ENCODE measurements around the gene DNASE1L3.
"Not testable (repeated sequence)": the region's sequence is repeated elsewhere in the genome, so short reads cannot be mapped to it uniquely, and the experiment has no call there.

Gene DNASE1L3

DNA sequence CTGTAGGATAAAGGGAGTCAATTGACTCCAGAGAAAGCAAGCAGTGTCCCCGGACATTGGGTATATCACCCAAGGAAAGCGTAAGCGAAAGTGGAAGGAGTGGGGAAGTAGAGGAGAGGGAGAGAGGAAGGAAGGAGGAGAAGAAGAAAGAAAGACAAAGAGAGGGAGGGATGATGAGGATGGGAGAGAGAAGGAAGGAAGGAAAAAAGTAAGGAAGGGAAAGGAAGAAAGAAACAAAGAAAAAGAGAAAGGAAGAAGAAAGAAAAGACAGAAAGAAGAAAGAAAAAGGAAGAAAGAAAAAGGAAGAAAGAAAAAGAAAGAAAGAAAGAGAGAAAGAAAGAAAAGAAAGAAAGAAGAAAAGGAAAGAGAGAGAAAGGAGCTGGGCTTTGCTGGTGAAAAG is 839 bp downstream of the DNASE1L3 start:
- no peaks in the 10 kb centered on the region for H3K4me1 ChIP-seq (ENCODE audit: insufficient read depth, low read length)
- no peak overlapping the region for H3K27ac ChIP-seq (ENCODE audit: low read depth, low read length)
- H3K9ac ChIP-seq (ENCODE audit: low read depth, low read length) = no peak overlapping the region
- H3K27me3 ChIP-seq (ENCODE audit: insufficient read depth, low read length) = no peaks in the 10 kb centered on the region
- H3K9me3 ChIP-seq (ENCODE audit: insufficient read depth, low read depth, low read length) = no peaks in the 10 kb centered on the region
- WGBS = 76% methylated on average over 3 of the region's 3 CpGs
- no peaks in the 10 kb centered on the region for H3K36me3 ChIP-seq (ENCODE audit: insufficient read depth, low read length)
- H3K4me3 ChIP-seq (ENCODE audit: low read length) = no peak overlapping the region

DNA sequence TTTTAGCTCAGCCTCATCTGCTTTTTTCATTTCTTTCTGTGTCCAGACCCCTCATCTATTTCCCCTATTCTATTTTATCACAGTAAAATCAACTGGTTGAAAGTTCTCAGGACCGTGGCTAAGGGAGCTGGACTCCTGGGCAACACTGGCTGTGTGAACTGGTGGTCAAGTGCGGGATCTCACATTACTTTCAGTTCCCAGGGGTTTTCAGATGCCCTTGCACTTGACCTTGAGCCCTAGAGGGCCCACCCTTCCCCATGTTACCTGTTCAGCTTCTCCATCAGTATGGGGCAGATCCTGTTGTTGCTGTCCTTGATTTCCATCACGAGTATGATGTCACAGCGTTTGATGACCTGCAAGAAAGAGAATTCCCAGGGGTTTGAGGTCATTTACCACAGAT is 2.8 kb downstream of the DNASE1L3 start:
- Histone ChIP-seq H3K27ac (ENCODE audit: low read depth, low read length) (no peak overlapping the region), H3K27me3 (ENCODE audit: insufficient read depth, low read length) (no peaks in the 10 kb centered on the region), H3K4me3 (ENCODE audit: low read length) (no peak overlapping the region), H3K36me3 (ENCODE audit: insufficient read depth, low read length) (no peaks in the 10 kb centered on the region), H3K9me3 (ENCODE audit: insufficient read depth, low read depth, low read length) (no peaks in the 10 kb centered on the region), H3K4me1 (ENCODE audit: insufficient read depth, low read length) (no peaks in the 10 kb centered on the region), H3K9ac (ENCODE audit: low read depth, low read length) (no peak overlapping the region)
- WGBS = 95% methylated on average over 4 of the region's 4 CpGs

DNA sequence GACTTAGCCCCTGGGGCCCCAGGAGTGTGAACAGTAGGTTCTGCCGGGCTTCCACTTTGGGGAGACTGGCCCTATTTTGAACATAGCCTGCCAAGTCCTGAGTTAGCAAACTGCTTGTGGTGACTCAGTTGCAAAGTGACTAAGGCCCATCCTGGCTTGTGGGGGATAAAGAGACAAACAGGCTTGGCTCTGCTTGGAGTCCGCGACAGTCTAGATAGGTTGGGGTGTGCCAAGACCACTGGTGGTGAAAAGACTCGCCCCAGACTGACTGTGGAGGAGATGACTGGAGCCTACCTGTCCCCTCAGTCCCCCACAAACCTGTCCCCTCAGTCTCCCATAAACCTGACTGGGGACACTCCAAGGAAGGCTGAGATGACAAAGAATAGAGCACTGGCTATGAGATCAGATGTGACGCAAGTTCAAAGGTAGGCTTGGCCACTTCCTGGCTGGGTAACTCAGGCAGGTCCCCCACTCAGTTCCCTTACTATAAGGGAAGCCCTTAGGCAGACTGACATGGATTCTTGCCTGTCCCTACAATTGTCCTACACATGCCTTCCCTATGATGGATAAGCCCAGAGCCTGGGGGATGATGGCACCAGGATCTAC is 4.3 kb downstream of the DNASE1L3 start:
- 88% methylated on average over 5 of the region's 5 CpGs for WGBS
- Histone ChIP-seq H3K27ac (ENCODE audit: low read depth, low read length) (no peak overlapping the region), H3K9ac (ENCODE audit: low read depth, low read length) (no peak overlapping the region), H3K36me3 (ENCODE audit: insufficient read depth, low read length) (no peaks in the 10 kb centered on the region), H3K4me1 (ENCODE audit: insufficient read depth, low read length) (no peaks in the 10 kb centered on the region), H3K4me3 (ENCODE audit: low read length) (no peak overlapping the region), H3K27me3 (ENCODE audit: insufficient read depth, low read length) (no peaks in the 10 kb centered on the region), H3K9me3 (ENCODE audit: insufficient read depth, low read depth, low read length) (no peaks in the 10 kb centered on the region)

DNA sequence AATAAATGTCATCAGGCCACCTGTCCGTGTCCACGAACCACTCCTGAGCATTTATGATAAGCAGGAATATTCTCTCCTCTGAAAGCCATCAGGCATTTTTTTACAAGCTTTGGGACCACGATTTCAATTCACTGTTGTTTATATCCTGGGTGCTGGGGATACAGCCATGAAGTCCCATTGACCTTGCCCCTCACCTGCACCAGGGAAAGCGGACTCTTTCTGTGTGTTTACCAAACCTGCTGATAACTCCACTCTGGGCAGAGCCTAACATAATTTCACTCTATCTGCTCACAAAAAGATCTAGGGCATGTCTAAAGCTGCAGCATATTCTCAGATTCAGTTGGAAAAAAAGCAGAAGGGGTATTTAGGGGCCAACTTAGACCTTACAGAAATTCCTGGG is 4.8 kb downstream of the DNASE1L3 start:
- H3K4me3 ChIP-seq (ENCODE audit: low read length) = no peak overlapping the region
- 91% methylated on average over 4 of the region's 4 CpGs for WGBS
- no peak overlapping the region for H3K27ac ChIP-seq (ENCODE audit: low read depth, low read length)

DNA sequence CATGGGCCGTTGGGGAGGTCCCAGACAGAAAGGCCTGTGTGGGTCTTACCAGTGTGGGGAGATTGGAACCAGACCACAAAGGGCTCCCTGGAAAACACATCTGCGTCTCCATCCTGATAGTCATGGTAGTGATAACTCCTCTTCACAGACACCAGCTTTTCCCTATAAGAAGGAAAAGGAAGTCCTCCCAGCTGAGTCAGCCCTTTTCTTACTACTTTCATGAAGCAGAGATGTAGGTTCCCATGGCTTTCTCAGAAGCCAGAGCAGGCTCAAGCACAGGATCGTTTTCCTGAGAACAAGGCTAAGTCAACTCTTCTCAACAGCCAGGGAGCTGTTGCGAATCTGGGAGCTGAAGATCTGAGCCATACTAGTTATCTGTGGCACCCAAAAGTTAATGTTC is 6.1 kb downstream of the DNASE1L3 start:
- 98% methylated on average over 4 of the region's 4 CpGs for WGBS
- Histone ChIP-seq H3K27ac (ENCODE audit: low read depth, low read length) (no peak overlapping the region), H3K9me3 (ENCODE audit: insufficient read depth, low read depth, low read length) (no peaks in the 10 kb centered on the region), H3K36me3 (ENCODE audit: insufficient read depth, low read length) (no peaks in the 10 kb centered on the region), H3K4me1 (ENCODE audit: insufficient read depth, low read length) (no peaks in the 10 kb centered on the region), H3K4me3 (ENCODE audit: low read length) (no peak overlapping the region), H3K27me3 (ENCODE audit: insufficient read depth, low read length) (no peaks in the 10 kb centered on the region), H3K9ac (ENCODE audit: low read depth, low read length) (no peak overlapping the region)

More for the DNA sequence above, 4.8 kb downstream of the DNASE1L3 start:
- H3K36me3 ChIP-seq (ENCODE audit: insufficient read depth, low read length) = no peaks in the 10 kb centered on the region
- H3K4me1 ChIP-seq (ENCODE audit: insufficient read depth, low read length) = no peaks in the 10 kb centered on the region
- H3K27me3 ChIP-seq (ENCODE audit: insufficient read depth, low read length) = no peaks in the 10 kb centered on the region
- no peak overlapping the region for H3K9ac ChIP-seq (ENCODE audit: low read depth, low read length)
- H3K9me3 ChIP-seq (ENCODE audit: insufficient read depth, low read depth, low read length) = no peaks in the 10 kb centered on the region

DNA sequence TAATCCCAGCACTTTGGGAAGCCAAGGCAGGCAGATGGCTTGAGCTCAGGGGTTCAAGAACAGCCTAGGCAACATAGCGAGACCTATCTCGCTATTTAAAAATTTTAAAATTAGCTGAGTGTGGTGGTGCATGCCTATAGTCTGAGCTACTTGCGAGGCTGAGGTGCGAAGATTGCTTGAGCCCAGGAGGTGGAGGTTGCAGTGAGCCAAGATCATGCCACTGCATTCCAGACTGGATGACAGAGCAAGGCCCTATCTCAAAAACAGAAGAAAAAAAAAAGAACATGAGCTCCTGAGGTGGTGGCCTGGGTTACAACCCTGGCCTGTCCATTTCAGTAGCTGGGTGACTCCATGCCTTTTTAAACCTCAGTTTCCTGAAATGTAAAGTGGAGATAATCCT is 7.2 kb downstream of the DNASE1L3 start:
- H3K9ac ChIP-seq (ENCODE audit: low read depth, low read length) = no peak overlapping the region
- H3K4me3 ChIP-seq (ENCODE audit: low read length) = no peak overlapping the region
- no peaks in the 10 kb centered on the region for H3K36me3 ChIP-seq (ENCODE audit: insufficient read depth, low read length)
- H3K4me1 ChIP-seq (ENCODE audit: insufficient read depth, low read length) = no peaks in the 10 kb centered on the region
- no peaks in the 10 kb centered on the region for H3K9me3 ChIP-seq (ENCODE audit: insufficient read depth, low read depth, low read length)
- H3K27ac ChIP-seq (ENCODE audit: low read depth, low read length) = no peak overlapping the region
- WGBS = 94% methylated on average over 4 of the region's 4 CpGs
- H3K27me3 ChIP-seq (ENCODE audit: insufficient read depth, low read length) = no peaks in the 10 kb centered on the region

DNA sequence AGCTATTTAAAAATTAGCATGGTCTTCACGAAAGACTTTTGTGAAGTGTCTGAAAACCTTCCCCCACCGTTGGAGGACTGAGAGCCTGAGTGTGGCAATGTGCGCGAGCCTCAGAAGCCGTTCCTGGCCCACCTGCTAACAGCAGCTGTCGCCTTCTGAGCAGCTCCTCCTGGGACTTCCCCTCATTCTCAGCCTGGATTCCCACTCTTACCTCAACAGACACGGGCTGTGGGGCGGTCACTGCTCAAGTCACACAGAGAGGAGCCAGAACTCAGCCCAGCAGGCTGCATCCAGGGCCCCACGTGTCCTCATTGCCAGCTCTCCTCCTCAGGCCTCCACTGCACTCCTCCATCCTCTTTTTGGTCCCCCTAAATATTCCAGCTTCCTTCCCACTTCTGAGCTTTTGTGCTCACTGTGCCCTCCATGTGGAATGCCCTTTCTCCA is 7.8 kb downstream of the DNASE1L3 start:
- no peaks in the 10 kb centered on the region for H3K27me3 ChIP-seq (ENCODE audit: insufficient read depth, low read length)
- H3K4me1 ChIP-seq (ENCODE audit: insufficient read depth, low read length) = no peaks in the 10 kb centered on the region
- H3K36me3 ChIP-seq (ENCODE audit: insufficient read depth, low read length) = no peaks in the 10 kb centered on the region
- no peak overlapping the region for H3K9ac ChIP-seq (ENCODE audit: low read depth, low read length)
- no peaks in the 10 kb centered on the region for H3K9me3 ChIP-seq (ENCODE audit: insufficient read depth, low read depth, low read length)
- no peak overlapping the region for H3K4me3 ChIP-seq (ENCODE audit: low read length)
- 87% methylated on average over 9 of the region's 9 CpGs for WGBS
- no peak overlapping the region for H3K27ac ChIP-seq (ENCODE audit: low read depth, low read length)

DNA sequence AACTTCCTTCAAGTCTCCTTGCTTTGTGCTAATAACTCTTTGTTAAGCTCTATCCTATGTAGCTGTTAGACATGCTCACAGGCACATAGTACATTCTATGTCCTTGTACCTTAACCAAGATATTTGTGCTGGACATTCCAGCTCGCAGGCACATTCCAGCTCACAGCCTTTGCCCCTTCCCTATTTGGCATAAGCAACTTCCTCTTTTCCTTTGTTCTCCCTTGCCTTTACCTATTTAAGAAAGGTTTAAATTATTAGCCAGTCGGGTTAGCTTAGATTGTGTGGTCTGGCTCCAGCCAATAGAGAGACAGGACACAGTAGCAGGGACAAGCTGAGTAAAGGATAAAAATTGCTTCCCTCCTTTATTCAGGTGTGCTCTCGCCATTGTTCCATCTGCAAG is 9.3 kb downstream of the DNASE1L3 start:
- H3K4me1 ChIP-seq (ENCODE audit: insufficient read depth, low read length); H3K27me3 ChIP-seq (ENCODE audit: insufficient read depth, low read length); H3K9ac ChIP-seq (ENCODE audit: low read depth, low read length); H3K9me3 ChIP-seq (ENCODE audit: insufficient read depth, low read depth, low read length); H3K4me3 ChIP-seq (ENCODE audit: low read length); H3K27ac ChIP-seq (ENCODE audit: low read depth, low read length); H3K36me3 ChIP-seq (ENCODE audit: insufficient read depth, low read length): not testable (repeated sequence)
- WGBS = 95% methylated on average over 3 of the region's 3 CpGs

DNA sequence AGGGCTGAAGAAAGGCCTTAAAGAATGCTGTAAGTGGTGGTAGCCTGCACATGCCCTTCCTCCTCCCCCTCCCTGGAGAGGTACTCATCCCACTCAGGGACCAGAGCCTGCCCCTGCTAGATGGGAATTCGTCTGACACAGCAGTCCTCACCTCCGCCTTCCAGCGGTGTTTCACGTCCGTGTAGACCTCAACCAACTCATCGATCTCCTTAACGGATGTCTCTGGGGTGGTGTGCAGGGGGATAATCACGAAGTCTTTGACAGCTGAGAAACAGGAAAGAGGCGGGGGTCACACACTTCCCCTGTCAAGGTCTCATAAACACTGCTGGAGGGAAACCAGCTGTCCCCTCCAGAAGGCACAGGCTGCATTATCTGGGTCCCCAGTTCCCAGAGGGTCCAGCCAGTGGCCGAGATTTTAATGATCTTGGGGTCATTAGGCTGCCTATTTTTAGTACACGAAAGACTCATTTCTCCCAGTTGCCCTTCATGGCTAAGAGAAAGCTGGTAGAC is 9.9 kb downstream of the DNASE1L3 start:
- Histone ChIP-seq H3K4me3 (ENCODE audit: low read length) (no peak overlapping the region), H3K9ac (ENCODE audit: low read depth, low read length) (no peak overlapping the region), H3K27ac (ENCODE audit: low read depth, low read length) (no peak overlapping the region), H3K27me3 (ENCODE audit: insufficient read depth, low read length) (no peaks in the 10 kb centered on the region), H3K4me1 (ENCODE audit: insufficient read depth, low read length) (no peaks in the 10 kb centered on the region), H3K36me3 (ENCODE audit: insufficient read depth, low read length) (no peaks in the 10 kb centered on the region), H3K9me3 (ENCODE audit: insufficient read depth, low read depth, low read length) (no peaks in the 10 kb centered on the region)
- WGBS = 92% methylated on average over 11 of the region's 11 CpGs

DNA sequence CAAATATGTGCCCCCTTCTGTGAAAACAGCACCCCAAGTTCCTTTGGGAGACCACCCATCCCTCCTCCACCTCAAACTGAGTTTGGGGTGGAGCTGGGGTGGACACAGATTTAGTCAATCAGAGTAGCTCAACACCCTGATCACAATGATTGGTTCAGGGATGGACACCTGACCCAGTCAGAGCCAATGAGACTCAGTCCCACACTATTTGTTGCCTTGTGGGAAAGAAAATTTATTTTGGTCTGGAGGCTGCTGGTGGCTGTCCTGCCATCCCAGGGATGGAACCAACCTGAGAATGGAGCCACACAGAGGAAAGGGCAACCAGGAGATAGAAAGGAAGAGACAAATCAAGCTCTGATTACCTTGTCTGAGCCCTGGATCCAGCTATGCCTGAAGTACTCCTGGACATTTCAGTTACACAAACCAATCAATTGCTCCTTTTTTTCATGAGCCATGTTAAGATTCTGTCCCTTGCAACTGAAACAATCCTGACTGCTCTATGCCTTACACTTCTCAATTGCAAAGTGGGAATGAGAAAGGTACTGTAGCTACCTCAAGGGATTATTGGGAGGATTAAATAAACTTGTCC is 10.6 kb downstream of the DNASE1L3 start:
- Histone ChIP-seq H3K4me1 (ENCODE audit: insufficient read depth, low read length) (no peaks in the 10 kb centered on the region), H3K9ac (ENCODE audit: low read depth, low read length) (no peak overlapping the region), H3K27ac (ENCODE audit: low read depth, low read length) (no peak overlapping the region), H3K9me3 (ENCODE audit: insufficient read depth, low read depth, low read length) (no peaks in the 10 kb centered on the region), H3K27me3 (ENCODE audit: insufficient read depth, low read length) (no peaks in the 10 kb centered on the region), H3K36me3 (ENCODE audit: insufficient read depth, low read length) (no peaks in the 10 kb centered on the region), H3K4me3 (ENCODE audit: low read length) (no peak overlapping the region)

DNA sequence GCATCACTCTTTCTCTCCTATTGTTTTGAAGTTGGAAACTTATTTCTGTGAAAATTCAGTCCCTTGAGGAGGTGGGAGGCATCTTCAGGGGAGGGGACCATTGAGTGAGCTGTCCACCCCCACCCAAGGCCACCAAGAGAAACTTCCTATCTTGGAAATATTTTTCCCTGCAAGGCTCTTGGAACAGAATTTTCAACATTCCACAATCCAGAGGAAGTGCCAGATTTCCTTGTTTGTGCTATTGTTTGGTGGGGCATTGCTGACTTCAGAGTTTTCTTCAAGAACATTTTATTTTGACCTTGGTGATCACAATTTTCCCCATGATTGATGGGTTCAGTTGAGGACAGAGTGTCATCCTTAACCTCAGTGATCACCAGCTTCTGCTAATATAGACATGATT is 12.0 kb downstream of the DNASE1L3 start:
- H3K9me3 ChIP-seq (ENCODE audit: insufficient read depth, low read depth, low read length) = no peaks in the 10 kb centered on the region
- no peak overlapping the region for H3K9ac ChIP-seq (ENCODE audit: low read depth, low read length)
- no peaks in the 10 kb centered on the region for H3K4me1 ChIP-seq (ENCODE audit: insufficient read depth, low read length)

DNA sequence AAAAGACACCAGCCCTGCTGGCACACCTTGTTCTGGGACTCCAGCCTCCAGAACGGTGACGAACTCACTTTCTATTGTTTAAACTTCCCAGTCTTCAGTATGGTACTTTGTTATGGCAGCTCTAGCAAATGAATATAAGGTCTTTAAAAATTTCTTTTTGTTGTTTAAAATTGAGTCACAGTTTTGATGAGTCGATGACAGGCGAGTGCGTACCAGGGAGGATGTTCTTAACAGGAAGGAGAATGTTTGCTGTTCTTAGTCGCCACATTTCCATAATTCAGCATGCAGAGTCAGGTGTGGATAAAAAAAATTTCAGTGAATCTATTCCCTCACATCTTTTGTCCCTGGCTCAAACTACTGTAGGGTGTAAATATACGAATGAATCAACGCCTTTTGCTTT is 12.4 kb downstream of the DNASE1L3 start:
- WGBS = 86% methylated on average over 6 of the region's 8 CpGs
- no peak overlapping the region for H3K4me3 ChIP-seq (ENCODE audit: low read length)
- no peak overlapping the region for H3K27ac ChIP-seq (ENCODE audit: low read depth, low read length)
- no peaks in the 10 kb centered on the region for H3K9me3 ChIP-seq (ENCODE audit: insufficient read depth, low read depth, low read length)
- H3K9ac ChIP-seq (ENCODE audit: low read depth, low read length) = no peak overlapping the region
- no peaks in the 10 kb centered on the region for H3K4me1 ChIP-seq (ENCODE audit: insufficient read depth, low read length)
- no peaks in the 10 kb centered on the region for H3K27me3 ChIP-seq (ENCODE audit: insufficient read depth, low read length)
- H3K36me3 ChIP-seq (ENCODE audit: insufficient read depth, low read length) = no peaks in the 10 kb centered on the region

More for the DNA sequence above, 12.0 kb downstream of the DNASE1L3 start:
- Histone ChIP-seq H3K27me3 (ENCODE audit: insufficient read depth, low read length) (no peaks in the 10 kb centered on the region), H3K27ac (ENCODE audit: low read depth, low read length) (no peak overlapping the region), H3K36me3 (ENCODE audit: insufficient read depth, low read length) (no peaks in the 10 kb centered on the region), H3K4me3 (ENCODE audit: low read length) (no peak overlapping the region)

Measured in HUES64 (cell line).